GM12874 (cell line): ENCODE data around the gene ACKR4.

Experiments used
- TF ChIP-seq, protein P1 (sequence below): IDR thresholded peaks from 2 replicates; pipeline ENCODE4 v1.5.1; 2011; ENCODE audit warnings: low read depth, mild to moderate bottlenecking, control low read depth, low read length, moderate library complexity; ENCODE audit not compliant: insufficient read depth

Gene ACKR4

DNA sequence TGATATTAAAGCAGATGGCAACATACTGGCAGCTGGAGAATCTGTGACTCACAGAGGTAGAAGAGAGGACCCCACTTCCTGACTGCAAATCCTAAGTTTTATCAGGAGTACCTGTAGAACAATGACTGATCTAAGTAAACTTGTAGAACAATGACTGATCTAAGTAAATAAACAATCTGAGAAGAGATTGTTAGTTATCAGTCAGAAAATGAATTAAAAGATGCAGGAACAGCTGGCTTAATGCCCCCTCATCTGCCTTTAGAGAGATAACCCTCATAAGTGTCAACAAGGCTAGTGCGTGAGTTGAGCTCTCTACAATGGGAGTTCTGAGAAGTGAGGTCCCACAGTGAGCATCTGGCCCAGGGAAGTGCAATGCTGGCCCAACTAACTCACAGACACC lies 48.0 kb downstream of the ACKR4 start:
- TF ChIP-seq, protein P1, sequence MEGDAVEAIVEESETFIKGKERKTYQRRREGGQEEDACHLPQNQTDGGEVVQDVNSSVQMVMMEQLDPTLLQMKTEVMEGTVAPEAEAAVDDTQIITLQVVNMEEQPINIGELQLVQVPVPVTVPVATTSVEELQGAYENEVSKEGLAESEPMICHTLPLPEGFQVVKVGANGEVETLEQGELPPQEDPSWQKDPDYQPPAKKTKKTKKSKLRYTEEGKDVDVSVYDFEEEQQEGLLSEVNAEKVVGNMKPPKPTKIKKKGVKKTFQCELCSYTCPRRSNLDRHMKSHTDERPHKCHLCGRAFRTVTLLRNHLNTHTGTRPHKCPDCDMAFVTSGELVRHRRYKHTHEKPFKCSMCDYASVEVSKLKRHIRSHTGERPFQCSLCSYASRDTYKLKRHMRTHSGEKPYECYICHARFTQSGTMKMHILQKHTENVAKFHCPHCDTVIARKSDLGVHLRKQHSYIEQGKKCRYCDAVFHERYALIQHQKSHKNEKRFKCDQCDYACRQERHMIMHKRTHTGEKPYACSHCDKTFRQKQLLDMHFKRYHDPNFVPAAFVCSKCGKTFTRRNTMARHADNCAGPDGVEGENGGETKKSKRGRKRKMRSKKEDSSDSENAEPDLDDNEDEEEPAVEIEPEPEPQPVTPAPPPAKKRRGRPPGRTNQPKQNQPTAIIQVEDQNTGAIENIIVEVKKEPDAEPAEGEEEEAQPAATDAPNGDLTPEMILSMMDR = no peak

- TF ChIP-seq, protein P1 = no peak
Measured at GRCh38 chr3:132650153-132650552, 53.1 kb downstream of the ACKR4 start.
